GM19438 (cell line): ENCODE data around the gene DBF4B.

Experiments
- ATAC-seq: cut with Tn5 transposase; IDR thresholded peaks from one replicate; pipeline ENCODE4 v1.9.1; 2021; ENCODE audit warnings: low read depth; ENCODE audit not compliant: unreplicated experiment

The DBF4B gene

GRCh38 chr17:44758414-44759085 is 50.1 kb downstream of the DBF4B start, which contains the start of gene ADAM11:
ADAM11 (plus strand) TSS chr17:44758988; CDS start chr17:44759200, 212 bp downstream.
- ATAC-seq, result no peak

- ATAC-seq, result no peak
Observed at GRCh38 chr17:44759086-44759915, 50.8 kb downstream of the DBF4B start.

- ATAC-seq, result no peak
Observed at GRCh38 chr17:44759916-44760243, 51.4 kb downstream of the DBF4B start.

- ATAC-seq, result no peak
Observed at GRCh38 chr17:44760474-44761308, 52.2 kb downstream of the DBF4B start.

GRCh38 chr17:44761932-44762810 is 53.7 kb downstream of the DBF4B start:
- no peak for ATAC-seq

- no peak for ATAC-seq
Observed at GRCh38 chr17:44763170-44763569, 54.7 kb downstream of the DBF4B start.

- no peak for ATAC-seq
Observed at GRCh38 chr17:44765965-44766364, 57.5 kb downstream of the DBF4B start.

- no peak for ATAC-seq
Observed at GRCh38 chr17:44766409-44767038, 58.1 kb downstream of the DBF4B start.

GRCh38 chr17:44767493-44767892 is 59.0 kb downstream of the DBF4B start:
- ATAC-seq, result no peak

GRCh38 chr17:44768505-44769142 is 60.2 kb downstream of the DBF4B start:
- no peak for ATAC-seq

- ATAC-seq, result no peak
Observed at GRCh38 chr17:44769230-44769629, 60.8 kb downstream of the DBF4B start.

GRCh38 chr17:44769647-44770084 is 61.2 kb downstream of the DBF4B start:
- no peak for ATAC-seq

- no peak for ATAC-seq
Observed at GRCh38 chr17:44770166-44770925, 61.9 kb downstream of the DBF4B start.

GRCh38 chr17:44772308-44773045 is 64.0 kb downstream of the DBF4B start:
- ATAC-seq, result no peak

GRCh38 chr17:44773140-44773539 is 64.7 kb downstream of the DBF4B start:
- no peak for ATAC-seq

- ATAC-seq, result peak; percentile 38
Observed at GRCh38 chr17:44774271-44775135, 66.0 kb downstream of the DBF4B start.
